ENCODE measurements around the gene DHX15.

DHX15 gene

GRCh38 chr4:24584211-24584850, at the start of gene DHX15:
Gene DHX15, minus strand, starts transcription at chr4:24584554. Its CDS starts 161 bp downstream, at chr4:24584393.
- peak; percentile 95 for DNase-seq
- in situ Hi-C loops (cut with HindIII; ENCODE audit: low pct_ligation_motif_present, low pct_unique_long_range_greater_than_20kb, low sequenced_read_pairs), result no loop called here

GRCh38 chr4:24632011-24632410, 47.7 kb upstream of the DHX15 start:
- in situ Hi-C loops (cut with HindIII; ENCODE audit: low pct_ligation_motif_present, low pct_unique_long_range_greater_than_20kb, low sequenced_read_pairs), result no loop called here
- DNase-seq, result no peak

- in situ Hi-C loops (cut with HindIII; ENCODE audit: low pct_ligation_motif_present, low pct_unique_long_range_greater_than_20kb, low sequenced_read_pairs), result no loop called here
- DNase-seq, result no peak
Observed at GRCh38 chr4:24630937-24631336, 46.6 kb upstream of the DHX15 start.

- DNase-seq, result no peak
- in situ Hi-C loops (cut with HindIII; ENCODE audit: low pct_ligation_motif_present, low pct_unique_long_range_greater_than_20kb, low sequenced_read_pairs), result no loop called here
Observed at GRCh38 chr4:24625091-24625490, 40.7 kb upstream of the DHX15 start.

- no peak for DNase-seq
- in situ Hi-C loops (cut with HindIII; ENCODE audit: low pct_ligation_motif_present, low pct_unique_long_range_greater_than_20kb, low sequenced_read_pairs), result no loop called here
Observed at GRCh38 chr4:24624381-24624780, 40.0 kb upstream of the DHX15 start.

- in situ Hi-C loops (cut with HindIII; ENCODE audit: low pct_ligation_motif_present, low pct_unique_long_range_greater_than_20kb, low sequenced_read_pairs), result no loop called here
Observed at GRCh38 chr4:24622146-24622834, 37.9 kb upstream of the DHX15 start.

GRCh38 chr4:24615977-24616376, 31.6 kb upstream of the DHX15 start:
- in situ Hi-C loops (cut with HindIII; ENCODE audit: low pct_ligation_motif_present, low pct_unique_long_range_greater_than_20kb, low sequenced_read_pairs), result no loop called here
- no peak for DNase-seq

More at GRCh38 chr4:24622146-24622834, 37.9 kb upstream of the DHX15 start:
- no peak for DNase-seq

- no peak for DNase-seq
- in situ Hi-C loops (cut with HindIII; ENCODE audit: low pct_ligation_motif_present, low pct_unique_long_range_greater_than_20kb, low sequenced_read_pairs), result no loop called here
Observed at GRCh38 chr4:24614881-24615280, 30.5 kb upstream of the DHX15 start.

GRCh38 chr4:24613502-24613901, 29.1 kb upstream of the DHX15 start:
- DNase-seq, result no peak
- in situ Hi-C loops (cut with HindIII; ENCODE audit: low pct_ligation_motif_present, low pct_unique_long_range_greater_than_20kb, low sequenced_read_pairs), result no loop called here

GRCh38 chr4:24611575-24611974, 27.2 kb upstream of the DHX15 start:
- DNase-seq, result no peak
- in situ Hi-C loops (cut with HindIII; ENCODE audit: low pct_ligation_motif_present, low pct_unique_long_range_greater_than_20kb, low sequenced_read_pairs), result no loop called here

- in situ Hi-C loops (cut with HindIII; ENCODE audit: low pct_ligation_motif_present, low pct_unique_long_range_greater_than_20kb, low sequenced_read_pairs), result no loop called here
- no peak for DNase-seq
Observed at GRCh38 chr4:24607334-24607733, 23.0 kb upstream of the DHX15 start.

GRCh38 chr4:24605216-24605615, 20.9 kb upstream of the DHX15 start:
- in situ Hi-C loops (cut with HindIII; ENCODE audit: low pct_ligation_motif_present, low pct_unique_long_range_greater_than_20kb, low sequenced_read_pairs), result no loop called here
- no peak for DNase-seq

- in situ Hi-C loops (cut with HindIII; ENCODE audit: low pct_ligation_motif_present, low pct_unique_long_range_greater_than_20kb, low sequenced_read_pairs), result no loop called here
- DNase-seq, result no peak
Observed at GRCh38 chr4:24604558-24605214, 20.3 kb upstream of the DHX15 start.

GRCh38 chr4:24603343-24603742, 19.0 kb upstream of the DHX15 start:
- DNase-seq, result no peak
- in situ Hi-C loops (cut with HindIII; ENCODE audit: low pct_ligation_motif_present, low pct_unique_long_range_greater_than_20kb, low sequenced_read_pairs), result no loop called here

GRCh38 chr4:24601121-24601520, 16.8 kb upstream of the DHX15 start:
- peak; percentile 66 for DNase-seq
- in situ Hi-C loops (cut with HindIII; ENCODE audit: low pct_ligation_motif_present, low pct_unique_long_range_greater_than_20kb, low sequenced_read_pairs), result no loop called here

- DNase-seq, result no peak
- in situ Hi-C loops (cut with HindIII; ENCODE audit: low pct_ligation_motif_present, low pct_unique_long_range_greater_than_20kb, low sequenced_read_pairs), result no loop called here
Observed at GRCh38 chr4:24599275-24599674, 14.9 kb upstream of the DHX15 start.

- peak; percentile 89 for DNase-seq
- in situ Hi-C loops (cut with HindIII; ENCODE audit: low pct_ligation_motif_present, low pct_unique_long_range_greater_than_20kb, low sequenced_read_pairs), result no loop called here
Observed at GRCh38 chr4:24598025-24598424, 13.7 kb upstream of the DHX15 start.

GRCh38 chr4:24595659-24596058, 11.3 kb upstream of the DHX15 start:
- in situ Hi-C loops (cut with HindIII; ENCODE audit: low pct_ligation_motif_present, low pct_unique_long_range_greater_than_20kb, low sequenced_read_pairs), result no loop called here
- no peak for DNase-seq

GRCh38 chr4:24594887-24595286, 10.5 kb upstream of the DHX15 start:
- no peak for DNase-seq
- in situ Hi-C loops (cut with HindIII; ENCODE audit: low pct_ligation_motif_present, low pct_unique_long_range_greater_than_20kb, low sequenced_read_pairs), result no loop called here

GRCh38 chr4:24589448-24589847, 5.1 kb upstream of the DHX15 start:
- no peak for DNase-seq

More at GRCh38 chr4:24589448-24589847, 5.1 kb upstream of the DHX15 start:
- in situ Hi-C loops (cut with HindIII; ENCODE audit: low pct_ligation_motif_present, low pct_unique_long_range_greater_than_20kb, low sequenced_read_pairs), result no loop called here
